Suprapubic skin (tissue), 4 donors: ENCODE data around the gene OR6C4. TPM values are rescaled to one million over a fixed set of nuclear protein-coding genes. Genes with fewer than 3 reads are reported as not detected.
"Not testable (repeated sequence)": the region's sequence is repeated elsewhere in the genome, so short reads cannot be mapped to it uniquely, and the experiment has no call there.

ENCODE experiments used
- DNase-seq, 2 donors: peaks; one replicate each; pipeline ENCODE4 v3.0.0-alpha.2; 2019; ENCODE audit warnings: low spot score in 2 of 2
- H3K27ac ChIP-seq: fragments of 200-600 bp; sonication (generic); one replicate; pipeline ENCODE4 v1.5.1; 2019
- H3K27me3 ChIP-seq: fragments of 200-600 bp; sonication (generic); one replicate; pipeline ENCODE4 v1.5.1; 2019
- H3K36me3 ChIP-seq: fragments of 200-600 bp; sonication (generic); one replicate; pipeline ENCODE4 v1.5.1; 2019
- H3K4me1 ChIP-seq: fragments of 200-600 bp; sonication (generic); one replicate; pipeline ENCODE4 v1.5.1; 2019
- H3K4me3 ChIP-seq: fragments of 200-600 bp; sonication (generic); one replicate; pipeline ENCODE4 v1.5.1; 2019; ENCODE audit warnings: mild to moderate bottlenecking
- H3K9me3 ChIP-seq: fragments of 200-600 bp; sonication (generic); one replicate; pipeline ENCODE4 v1.5.1; 2019
- CTCF ChIP-seq, 2 donors: fragments of 200-600 bp in 1 of 2; fragments of 450-650 bp in 1 of 2; sonication (generic) in 1 of 2; IDR thresholded peaks; one replicate each; pipeline ENCODE4 v1.5.1; 2016 to 2019; ENCODE audit warnings: antibody characterized with exemption in 2 of 2, mild to moderate bottlenecking in 1 of 2, moderate library complexity in 1 of 2
- EP300 ChIP-seq: sonication (generic); formaldehyde crosslinking; IDR thresholded peaks from one replicate; pipeline ENCODE4 v1.6.1; 2017; ENCODE audit warnings: antibody characterized with exemption
- POLR2A ChIP-seq, 2 donors: fragments of 450-650 bp; IDR thresholded peaks; one replicate each; pipeline ENCODE4 v1.6.1; 2017; ENCODE audit warnings: antibody characterized with exemption in 2 of 2, mild to moderate bottlenecking in 2 of 2, moderate library complexity in 2 of 2
- POLR2AphosphoS5 ChIP-seq, 3 donors: sonication (generic); formaldehyde crosslinking; IDR thresholded peaks; one replicate each; pipeline ENCODE4 v1.6.1; 2017; ENCODE audit warnings: antibody characterized with exemption in 3 of 3
- WGBS: methylation state at CpG from one replicate; pipeline ENCODE4 v1.1.5; 2018; 5-methylcytosine and 5-hydroxymethylcytosine counted together
- total RNA-seq, 4 donors: library from RNA; depleted of rRNA; stranded (reverse); fragments of >200 nt; gene quantifications; one replicate each; pipeline ENCODE4 v1.1.0, GENCODE V29; 2016

The OR6C4 gene
- total RNA-seq, 4 donors from 2014 or later = not detected

GRCh38 chr12:55554296-55554695 is 4.9 kb downstream of the OR6C4 start:
- Histone ChIP-seq H3K9me3 (peaks cover 17% of the 10 kb centered on the region), H3K36me3 (no peaks in the 10 kb centered on the region), H3K27ac (no peak overlapping the region), H3K4me1 (no peaks in the 10 kb centered on the region), H3K27me3 (no peaks in the 10 kb centered on the region), H3K4me3 (no peak overlapping the region)
- no peak for DNase-seq
- TF ChIP-seq CTCF (IDR thresholded peaks at IDR 0.05) (no peak), POLR2AphosphoS5 (IDR thresholded peaks at IDR 0.05) (no peak), POLR2A (IDR thresholded peaks at IDR 0.05) (no peak), EP300 (no peak)

GRCh38 chr12:55570060-55570459 is 20.7 kb downstream of the OR6C4 start:
- not testable (repeated sequence) for H3K27me3 ChIP-seq, H3K4me1 ChIP-seq, H3K27ac ChIP-seq, H3K4me3 ChIP-seq, DNase-seq, H3K36me3 ChIP-seq
- H3K9me3 ChIP-seq = peaks cover 18% of the 10 kb centered on the region

GRCh38 chr12:55570689-55571088 is 21.3 kb downstream of the OR6C4 start:
- H3K9me3 ChIP-seq = peaks cover 18% of the 10 kb centered on the region
- H3K36me3 ChIP-seq, H3K27me3 ChIP-seq, H3K4me3 ChIP-seq, DNase-seq, H3K27ac ChIP-seq, H3K4me1 ChIP-seq: not testable (repeated sequence)
- 93% methylated on average over 1 of the region's 1 CpG for WGBS

GRCh38 chr12:55572168-55572567 is 22.8 kb downstream of the OR6C4 start, which contains the start of gene OR2AP1:
Gene OR2AP1 (plus strand): TSS chr12:55572468. CDS start chr12:55574415, 1,947 bp downstream.
- TF ChIP-seq POLR2AphosphoS5 (IDR thresholded peaks at IDR 0.05) = no peak
- TF ChIP-seq EP300 = no peak
- WGBS = 93% methylated on average over 1 of the region's 1 CpG
- no peak within 1 kb of the TSS for H3K27ac ChIP-seq
- H3K9me3 ChIP-seq = peaks cover 18% of the 10 kb centered on the region
- H3K4me1 ChIP-seq = no peaks in the 10 kb centered on the region
- DNase-seq = no peak
- H3K27me3 ChIP-seq = no peaks in the 10 kb centered on the region
- H3K4me3 ChIP-seq = no peak within 1 kb of the TSS
- no peaks in the 10 kb centered on the region for H3K36me3 ChIP-seq

- Histone ChIP-seq H3K4me1 (no peaks in the 10 kb centered on the region), H3K9me3 (peaks cover 7% of the 10 kb centered on the region), H3K27me3 (no peaks in the 10 kb centered on the region), H3K4me3 (no peak overlapping the region), H3K36me3 (no peaks in the 10 kb centered on the region), H3K27ac (no peak overlapping the region)
- TF ChIP-seq EP300 (no peak), POLR2A (IDR thresholded peaks at IDR 0.05) (no peak), POLR2AphosphoS5 (IDR thresholded peaks at IDR 0.05) (no peak), CTCF (IDR thresholded peaks at IDR 0.05) (no peak)
- DNase-seq = no peak
- WGBS = 92% methylated on average over 2 of the region's 2 CpGs
These were observed 32.7 kb downstream of the OR6C4 start for GRCh38 chr12:55582066-55582465.

GRCh38 chr12:55585817-55586216 is 36.4 kb downstream of the OR6C4 start:
- no peak for TF ChIP-seq POLR2AphosphoS5 (IDR thresholded peaks at IDR 0.05)
- no peak for TF ChIP-seq EP300
- no peak for TF ChIP-seq CTCF (IDR thresholded peaks at IDR 0.05)
- no peak for TF ChIP-seq POLR2A (IDR thresholded peaks at IDR 0.05)
- Histone ChIP-seq H3K27ac (no peak overlapping the region), H3K36me3 (no peaks in the 10 kb centered on the region), H3K4me3 (no peak overlapping the region), H3K4me1 (no peaks in the 10 kb centered on the region), H3K27me3 (no peaks in the 10 kb centered on the region), H3K9me3 (peaks cover 3% of the 10 kb centered on the region)
- no peak for DNase-seq
- WGBS = 93% methylated on average over 2 of the region's 2 CpGs

GRCh38 chr12:55590152-55590551 is 40.8 kb downstream of the OR6C4 start:
- not testable (repeated sequence) for H3K4me3 ChIP-seq, H3K9me3 ChIP-seq, H3K27ac ChIP-seq, DNase-seq, H3K36me3 ChIP-seq, H3K27me3 ChIP-seq, H3K4me1 ChIP-seq
- 76% methylated on average over 11 of the region's 12 CpGs for WGBS

Other genes starting within 250 kb of the OR6C4 start
- not detected for gene OR6C1, start 235.3 kb upstream of the OR6C4 start, total RNA-seq
- not detected for gene OR6C3, start 218.9 kb upstream of the OR6C4 start, total RNA-seq
- gene OR6C75, start 186.6 kb upstream of the OR6C4 start, total RNA-seq = not detected
- gene OR6C65, start 149.1 kb upstream of the OR6C4 start, total RNA-seq = not detected
- gene OR6C76, start 123.3 kb upstream of the OR6C4 start, total RNA-seq = not detected
- 1 to 10 TPM in 1 of 4 donors, not detected in 3; 1.3 TPM for gene OR6C2, start 105.5 kb upstream of the OR6C4 start, total RNA-seq
- not detected for gene OR6C70, start 79.5 kb upstream of the OR6C4 start, total RNA-seq
- not detected for gene OR6C68, start 57.2 kb upstream of the OR6C4 start, total RNA-seq
- gene OR2AP1, start 22.9 kb downstream of the OR6C4 start, total RNA-seq = not detected
- gene OR10P1, start 87.3 kb downstream of the OR6C4 start, total RNA-seq = not detected
- gene ITGA7, start 158.3 kb downstream of the OR6C4 start, total RNA-seq = 10 to 100 TPM in 3 of 4 donors, 1 to 10 TPM in 1; 9.5 to 20.6 (median 15.8) TPM
- 100 to 1,000 TPM in 3 of 4 donors, 10 to 100 TPM in 1; 92.7 to 166 (median 139) TPM for gene BLOC1S1, start 166.4 kb downstream of the OR6C4 start, total RNA-seq
- 10 to 100 TPM in 2 of 4 donors, 1 to 10 TPM in 2; 5.7 to 15.3 (median 9.5) TPM for gene RDH5, start 170.8 kb downstream of the OR6C4 start, total RNA-seq
- 100 to 1,000 TPM; 176 to 303 (median 193) TPM for gene CD63, start 179.4 kb downstream of the OR6C4 start, total RNA-seq
- gene GDF11, start 193.5 kb downstream of the OR6C4 start, total RNA-seq = 1 to 10 TPM in 3 of 4 donors, under 1 TPM in 1; 0.68 to 3.8 (median 2.0) TPM